SK-N-SH (cell line): ENCODE data around the gene RNF130. TPM values are rescaled to one million over a fixed set of nuclear protein-coding genes. Genes with fewer than 3 reads are reported as not detected.

ENCODE experiments used
- CTCF ChIA-PET: fragments of 300-600, 350-600 bp; formaldehyde crosslinking; extraction: SDS; loops from one replicate; lab custom pipeline; 2021; lab: Yijun Ruan, JAX
- POLR2A ChIA-PET: fragments of 350-600 bp; sonication (Branson Sonifier 250); formaldehyde crosslinking; extraction: SDS; loops from one replicate; lab custom pipeline; 2020; ENCODE audit warnings: antibody characterized with exemption, inconsistent platforms; lab: Yijun Ruan, JAX
- DNase-seq: peaks from one replicate; pipeline ENCODE4 v3.0.0; 2012
- H2AFZ ChIP-seq: fragments of 200-600 bp; sonication (generic); 2 replicates; pipeline ENCODE4 v1.8.1; 2016; ENCODE audit warnings: antibody characterized with exemption, mild to moderate bottlenecking, low read depth
- H3F3A ChIP-seq: fragments of 200-600 bp; sonication (generic); replicated peaks from 2 replicates; pipeline ENCODE3; 2016; ENCODE audit warnings: antibody characterized with exemption, mild to moderate bottlenecking; ENCODE audit not compliant: insufficient read depth
- H3K27ac ChIP-seq, 2 experiments: fragments of 200-500 bp in 1 of 2; fragments of 200-600 bp in 1 of 2; sonication (Bioruptor generic) in 1 of 2; sonication (generic), shearing (Covaris generic) in 1 of 2; 2 replicates each; pipeline versions ENCODE4 v1.5.1 to v1.6.1; 2014 to 2016; ENCODE audit warnings: low read depth in 2 of 2, inconsistent platforms in 1 of 2, low read length in 1 of 2, mild to moderate bottlenecking in 1 of 2, mixed read lengths in 1 of 2
- H3K27me3 ChIP-seq: fragments of 200-600 bp; sonication (generic), shearing (Covaris generic); 2 replicates; pipeline ENCODE4 v1.6.1; 2016; ENCODE audit warnings: mixed run types; ENCODE audit not compliant: insufficient read depth
- H3K36me3 ChIP-seq, 2 experiments: fragments of 200-500 bp in 1 of 2; fragments of 200-600 bp in 1 of 2; sonication (Bioruptor generic) in 1 of 2; sonication (generic) in 1 of 2; replicated peaks in 1 of 2; 2 replicates each; pipeline versions ENCODE3 to v1.5.1; 2014 to 2016; ENCODE audit warnings: low read length in 1 of 2, mild to moderate bottlenecking in 1 of 2; ENCODE audit not compliant: insufficient read depth in 2 of 2, control insufficient read depth in 1 of 2
- H3K4me1 ChIP-seq, 2 experiments: fragments of 200-500 bp in 1 of 2; fragments of 200-600 bp in 1 of 2; sonication (Bioruptor generic) in 1 of 2; sonication (generic), shearing (Covaris generic) in 1 of 2; 2 replicates each; pipeline versions ENCODE4 v1.5.1 to v1.6.1; 2014 to 2016; ENCODE audit warnings: low read depth in 1 of 2, low read length in 1 of 2, mixed run types in 1 of 2; ENCODE audit not compliant: insufficient read depth in 2 of 2, control insufficient read depth in 1 of 2
- H3K4me2 ChIP-seq: fragments of 200-600 bp; sonication (generic), shearing (Covaris generic); 2 replicates; pipeline ENCODE4 v1.6.1; 2017; ENCODE audit warnings: mixed run types
- H3K4me3 ChIP-seq, 2 experiments: fragments of 200-500 bp in 1 of 2; fragments of 200-600 bp in 1 of 2; sonication (Bioruptor generic) in 1 of 2; sonication (generic), shearing (Covaris generic) in 1 of 2; 2 replicates each; pipeline versions ENCODE4 v1.5.1 to v1.8.1; 2014 to 2016; ENCODE audit warnings: low read depth in 2 of 2, inconsistent platforms in 1 of 2, low read length in 1 of 2, mild to moderate bottlenecking in 1 of 2, mixed read lengths in 1 of 2, moderate library complexity in 1 of 2
- H3K79me2 ChIP-seq: fragments of 200-600 bp; sonication (generic); 2 replicates; pipeline ENCODE4 v1.8.1; 2017; ENCODE audit warnings: mild to moderate bottlenecking; ENCODE audit not compliant: insufficient read depth
- H3K9ac ChIP-seq: fragments of 200-600 bp; sonication (generic); 2 replicates; pipeline ENCODE4 v1.6.1; 2017; ENCODE audit warnings: mixed run types
- H3K9me2 ChIP-seq: fragments of 200-600 bp; sonication (generic); 2 replicates; pipeline ENCODE4 v1.6.1; 2017; ENCODE audit warnings: mixed run types
- H3K9me3 ChIP-seq: fragments of 200-600 bp; sonication (generic); 2 replicates; pipeline ENCODE4 v1.6.1; 2017; ENCODE audit warnings: mixed run types, mild to moderate bottlenecking, moderate library complexity
- H4K20me1 ChIP-seq: fragments of 200-600 bp; sonication (generic); 2 replicates; pipeline ENCODE4 v1.6.1; 2017; ENCODE audit warnings: mild to moderate bottlenecking, mixed run types; ENCODE audit not compliant: insufficient read depth
- ELF1 ChIP-seq: IDR thresholded peaks from 2 replicates; pipeline ENCODE4 v1.4.0; 2012
- MEF2A ChIP-seq: IDR thresholded peaks from 2 replicates; pipeline ENCODE4 v1.4.0; 2012; ENCODE audit warnings: low read depth, borderline replicate concordance
- MXI1 ChIP-seq: IDR thresholded peaks from 2 replicates; pipeline ENCODE4 v1.6.1; 2012; ENCODE audit warnings: mild to moderate bottlenecking, low read depth, low read length, improper control_type of control experiment
- NRF1 ChIP-seq: IDR thresholded peaks from 2 replicates; pipeline ENCODE4 v1.6.1; 2012; ENCODE audit warnings: low read depth, mild to moderate bottlenecking, low read length
- POLR2AphosphoS5 ChIP-seq: IDR thresholded peaks from 2 replicates; pipeline ENCODE4 v1.6.1; 2012; ENCODE audit warnings: low read depth, low read length
- RAD21 ChIP-seq: IDR thresholded peaks from 2 replicates; pipeline ENCODE4 v1.6.1; 2012; ENCODE audit warnings: mild to moderate bottlenecking, low read length
- RCOR1 ChIP-seq: fragments of 150-350 bp; IDR thresholded peaks from 2 replicates; pipeline ENCODE4 v1.6.1; 2017; ENCODE audit warnings: antibody characterized with exemption, low read length
- SIN3A ChIP-seq: IDR thresholded peaks from 2 replicates; pipeline ENCODE4 v1.6.1; 2012; ENCODE audit warnings: low read depth, mild to moderate bottlenecking, low read length, moderate library complexity, borderline replicate concordance
- SMC3 ChIP-seq: IDR thresholded peaks from 2 replicates; pipeline ENCODE4 v1.6.1; 2012; ENCODE audit warnings: low read depth, low read length, improper control_type of control experiment
- TCF12 ChIP-seq: IDR thresholded peaks from 2 replicates; pipeline ENCODE4 v1.4.0; 2012
- TEAD4 ChIP-seq: IDR thresholded peaks from 2 replicates; pipeline ENCODE4 v1.4.0; 2012; ENCODE audit warnings: mild to moderate bottlenecking, borderline replicate concordance; ENCODE audit not compliant: insufficient read depth
- WGBS: methylation state at CpG from one replicate; pipeline ENCODE4 v1.1.6; 2017; ENCODE audit warnings: low lambda C conversion rate; 5-methylcytosine and 5-hydroxymethylcytosine counted together
- polyA plus RNA-seq, 3 experiments: library from polyadenylated mRNA; depleted of rRNA; stranded (reverse); fragments of >200 nt; gene quantifications; 2 replicates each; pipeline ENCODE4 v1.2.3, GENCODE V29; 2012
- TF ChIP-seq, protein P1 (sequence below): IDR thresholded peaks from 2 replicates; pipeline ENCODE4 v1.4.0; 2012; ENCODE audit warnings: low read depth
- TF ChIP-seq, protein P2 (sequence below): IDR thresholded peaks from 2 replicates; pipeline ENCODE4; 2012
- TF ChIP-seq, protein P3 (sequence below): IDR thresholded peaks from 2 replicates; pipeline ENCODE4 v1.4.0; 2012; ENCODE audit warnings: low read depth, borderline replicate concordance
- TF ChIP-seq, protein P4 (sequence below): IDR thresholded peaks from 2 replicates; pipeline ENCODE4 v1.4.0; 2012; ENCODE audit warnings: low read depth, borderline replicate concordance
- TF ChIP-seq, protein P5 (sequence below): fragments of 200-600 bp; sonication (generic); IDR thresholded peaks from 2 replicates; pipeline ENCODE4 v1.6.1; 2017; ENCODE audit warnings: antibody characterized with exemption, mild to moderate bottlenecking, moderate library complexity

RNF130 gene
- polyA plus RNA-seq, 1 of the 3 experiments (the other 2 are of a cell fraction), result 41.4 TPM

DNA sequence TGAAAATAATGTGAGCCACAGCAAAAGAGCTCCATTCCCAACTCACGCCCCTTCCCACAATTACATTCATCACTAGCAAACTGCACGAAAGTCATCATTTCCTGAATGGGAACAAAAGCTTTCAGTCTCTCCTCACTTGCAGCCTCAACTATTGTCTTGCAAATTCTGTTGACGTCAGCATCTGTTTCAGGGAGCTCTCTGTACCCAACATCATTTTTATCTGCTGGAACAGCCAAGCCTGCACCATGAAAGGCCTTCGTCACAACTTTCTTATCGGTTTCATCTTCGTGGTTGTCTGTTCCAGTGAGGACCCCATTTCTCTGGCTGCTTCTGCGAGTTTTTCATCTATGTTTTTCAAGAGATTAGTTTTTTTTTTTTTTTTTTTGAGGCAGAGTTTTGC, 14.3 kb upstream of the RNF130 start:
- peaks cover 3% of the 10 kb centered on the region for H3F3A ChIP-seq
- H2AFZ ChIP-seq, result no peak overlapping the region
- no peak overlapping the region for H3K9ac ChIP-seq
- H3K4me3 ChIP-seq, result no peak overlapping the region
- H3K4me2 ChIP-seq, result no peak overlapping the region
- no peaks in the 10 kb centered on the region for H4K20me1 ChIP-seq
- ChIA-PET POLR2A (no interaction called here), CTCF (no interaction called here)
- H3K9me2 ChIP-seq, result no peaks in the 10 kb centered on the region
- no peaks in the 10 kb centered on the region for H3K79me2 ChIP-seq
- H3K27ac ChIP-seq, result no peak overlapping the region
- TF ChIP-seq, protein P1, sequence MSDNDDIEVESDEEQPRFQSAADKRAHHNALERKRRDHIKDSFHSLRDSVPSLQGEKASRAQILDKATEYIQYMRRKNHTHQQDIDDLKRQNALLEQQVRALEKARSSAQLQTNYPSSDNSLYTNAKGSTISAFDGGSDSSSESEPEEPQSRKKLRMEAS, result no peak
- TF ChIP-seq, protein P2, sequence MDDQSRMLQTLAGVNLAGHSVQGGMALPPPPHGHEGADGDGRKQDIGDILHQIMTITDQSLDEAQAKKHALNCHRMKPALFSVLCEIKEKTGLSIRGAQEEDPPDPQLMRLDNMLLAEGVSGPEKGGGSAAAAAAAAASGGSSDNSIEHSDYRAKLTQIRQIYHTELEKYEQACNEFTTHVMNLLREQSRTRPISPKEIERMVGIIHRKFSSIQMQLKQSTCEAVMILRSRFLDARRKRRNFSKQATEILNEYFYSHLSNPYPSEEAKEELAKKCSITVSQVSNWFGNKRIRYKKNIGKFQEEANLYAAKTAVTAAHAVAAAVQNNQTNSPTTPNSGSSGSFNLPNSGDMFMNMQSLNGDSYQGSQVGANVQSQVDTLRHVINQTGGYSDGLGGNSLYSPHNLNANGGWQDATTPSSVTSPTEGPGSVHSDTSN, result no peak
- no peak for TF ChIP-seq SIN3A
- no peak for TF ChIP-seq ELF1
- TF ChIP-seq, protein P3, sequence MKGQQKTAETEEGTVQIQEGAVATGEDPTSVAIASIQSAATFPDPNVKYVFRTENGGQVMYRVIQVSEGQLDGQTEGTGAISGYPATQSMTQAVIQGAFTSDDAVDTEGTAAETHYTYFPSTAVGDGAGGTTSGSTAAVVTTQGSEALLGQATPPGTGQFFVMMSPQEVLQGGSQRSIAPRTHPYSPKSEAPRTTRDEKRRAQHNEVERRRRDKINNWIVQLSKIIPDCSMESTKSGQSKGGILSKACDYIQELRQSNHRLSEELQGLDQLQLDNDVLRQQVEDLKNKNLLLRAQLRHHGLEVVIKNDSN, result no peak
- no peak for TF ChIP-seq TEAD4
- TF ChIP-seq, protein P4, sequence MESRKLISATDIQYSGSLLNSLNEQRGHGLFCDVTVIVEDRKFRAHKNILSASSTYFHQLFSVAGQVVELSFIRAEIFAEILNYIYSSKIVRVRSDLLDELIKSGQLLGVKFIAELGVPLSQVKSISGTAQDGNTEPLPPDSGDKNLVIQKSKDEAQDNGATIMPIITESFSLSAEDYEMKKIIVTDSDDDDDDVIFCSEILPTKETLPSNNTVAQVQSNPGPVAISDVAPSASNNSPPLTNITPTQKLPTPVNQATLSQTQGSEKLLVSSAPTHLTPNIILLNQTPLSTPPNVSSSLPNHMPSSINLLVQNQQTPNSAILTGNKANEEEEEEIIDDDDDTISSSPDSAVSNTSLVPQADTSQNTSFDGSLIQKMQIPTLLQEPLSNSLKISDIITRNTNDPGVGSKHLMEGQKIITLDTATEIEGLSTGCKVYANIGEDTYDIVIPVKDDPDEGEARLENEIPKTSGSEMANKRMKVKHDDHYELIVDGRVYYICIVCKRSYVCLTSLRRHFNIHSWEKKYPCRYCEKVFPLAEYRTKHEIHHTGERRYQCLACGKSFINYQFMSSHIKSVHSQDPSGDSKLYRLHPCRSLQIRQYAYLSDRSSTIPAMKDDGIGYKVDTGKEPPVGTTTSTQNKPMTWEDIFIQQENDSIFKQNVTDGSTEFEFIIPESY, result no peak
- TF ChIP-seq RAD21, result no peak
- TF ChIP-seq POLR2AphosphoS5, result no peak
- TF ChIP-seq MEF2A, result no peak
- no peak for TF ChIP-seq SMC3
- no peak for TF ChIP-seq RCOR1
- no peak for TF ChIP-seq MXI1
- no peak for TF ChIP-seq TCF12
- no peak for TF ChIP-seq NRF1
- TF ChIP-seq, protein P5, sequence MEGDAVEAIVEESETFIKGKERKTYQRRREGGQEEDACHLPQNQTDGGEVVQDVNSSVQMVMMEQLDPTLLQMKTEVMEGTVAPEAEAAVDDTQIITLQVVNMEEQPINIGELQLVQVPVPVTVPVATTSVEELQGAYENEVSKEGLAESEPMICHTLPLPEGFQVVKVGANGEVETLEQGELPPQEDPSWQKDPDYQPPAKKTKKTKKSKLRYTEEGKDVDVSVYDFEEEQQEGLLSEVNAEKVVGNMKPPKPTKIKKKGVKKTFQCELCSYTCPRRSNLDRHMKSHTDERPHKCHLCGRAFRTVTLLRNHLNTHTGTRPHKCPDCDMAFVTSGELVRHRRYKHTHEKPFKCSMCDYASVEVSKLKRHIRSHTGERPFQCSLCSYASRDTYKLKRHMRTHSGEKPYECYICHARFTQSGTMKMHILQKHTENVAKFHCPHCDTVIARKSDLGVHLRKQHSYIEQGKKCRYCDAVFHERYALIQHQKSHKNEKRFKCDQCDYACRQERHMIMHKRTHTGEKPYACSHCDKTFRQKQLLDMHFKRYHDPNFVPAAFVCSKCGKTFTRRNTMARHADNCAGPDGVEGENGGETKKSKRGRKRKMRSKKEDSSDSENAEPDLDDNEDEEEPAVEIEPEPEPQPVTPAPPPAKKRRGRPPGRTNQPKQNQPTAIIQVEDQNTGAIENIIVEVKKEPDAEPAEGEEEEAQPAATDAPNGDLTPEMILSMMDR, result no peak
- H3K9me3 ChIP-seq, result no peaks in the 10 kb centered on the region
- H3K36me3 ChIP-seq, result no peaks in the 10 kb centered on the region
- DNase-seq, result no peak
- peaks cover 0 to 3% of the 10 kb centered on the region in 2 experiments; a peak in 1 of 4 replicates for H3K4me1 ChIP-seq
- 73% methylated on average over 7 of the region's 7 CpGs for WGBS
- no peaks in the 10 kb centered on the region for H3K27me3 ChIP-seq
